GM21825 (cell line): ENCODE results near the gene CYP2A13.
"Not testable (repeated sequence)": the region's sequence is repeated elsewhere in the genome, so short reads cannot be mapped to it uniquely, and the experiment has no call there.

Source experiments
- ATAC-seq: cut with Tn5 transposase; IDR thresholded peaks from one replicate; pipeline ENCODE4 v1.9.1; 2021; ENCODE audit warnings: mild to moderate bottlenecking, moderate library complexity; ENCODE audit not compliant: unreplicated experiment

CYP2A13 gene, protein sequence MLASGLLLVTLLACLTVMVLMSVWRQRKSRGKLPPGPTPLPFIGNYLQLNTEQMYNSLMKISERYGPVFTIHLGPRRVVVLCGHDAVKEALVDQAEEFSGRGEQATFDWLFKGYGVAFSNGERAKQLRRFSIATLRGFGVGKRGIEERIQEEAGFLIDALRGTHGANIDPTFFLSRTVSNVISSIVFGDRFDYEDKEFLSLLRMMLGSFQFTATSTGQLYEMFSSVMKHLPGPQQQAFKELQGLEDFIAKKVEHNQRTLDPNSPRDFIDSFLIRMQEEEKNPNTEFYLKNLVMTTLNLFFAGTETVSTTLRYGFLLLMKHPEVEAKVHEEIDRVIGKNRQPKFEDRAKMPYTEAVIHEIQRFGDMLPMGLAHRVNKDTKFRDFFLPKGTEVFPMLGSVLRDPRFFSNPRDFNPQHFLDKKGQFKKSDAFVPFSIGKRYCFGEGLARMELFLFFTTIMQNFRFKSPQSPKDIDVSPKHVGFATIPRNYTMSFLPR

DNA sequence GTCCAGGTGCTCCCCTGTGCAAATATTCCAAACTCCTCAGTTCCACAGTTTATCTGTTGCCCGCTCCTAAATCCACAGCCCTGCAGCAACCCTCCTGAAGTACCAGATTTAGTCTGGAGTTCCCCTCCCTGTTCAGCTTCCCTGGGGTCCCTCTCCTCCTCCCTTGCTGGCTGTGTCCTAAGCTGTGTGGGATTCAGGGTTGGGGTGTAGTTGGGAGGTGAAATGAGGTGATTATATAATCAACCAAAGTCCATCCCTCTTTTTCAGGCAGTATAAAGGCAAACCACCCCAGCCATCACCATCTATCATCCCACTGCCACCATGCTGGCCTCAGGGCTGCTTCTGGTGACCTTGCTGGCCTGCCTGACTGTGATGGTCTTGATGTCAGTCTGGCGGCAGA lies at the start of gene CYP2A13:
CYP2A13 (plus strand) TSS at position 301 of the 400 bp plus-strand sequence; CDS start at position 322, 21 bp downstream.
- no peak for ATAC-seq

DNA sequence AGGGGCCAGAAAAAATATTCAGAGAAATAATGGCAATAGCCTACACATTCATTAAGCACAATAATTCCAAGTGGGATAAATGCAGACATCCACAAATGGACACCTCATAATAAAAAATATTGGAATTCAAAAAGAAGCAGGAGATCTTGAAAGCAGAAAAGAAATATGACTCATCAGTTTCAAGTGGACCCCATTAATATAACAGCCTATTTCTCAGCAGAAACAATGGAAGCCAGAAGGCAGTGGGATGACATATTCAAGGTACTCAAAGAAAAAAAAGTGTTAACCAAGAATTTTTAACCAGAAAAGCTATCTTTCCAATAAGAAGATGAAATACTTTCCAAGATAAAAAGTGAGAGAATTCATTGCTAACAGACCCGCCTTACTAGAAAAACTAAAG lies 48.4 kb upstream of the CYP2A13 start:
- no peak for ATAC-seq

DNA sequence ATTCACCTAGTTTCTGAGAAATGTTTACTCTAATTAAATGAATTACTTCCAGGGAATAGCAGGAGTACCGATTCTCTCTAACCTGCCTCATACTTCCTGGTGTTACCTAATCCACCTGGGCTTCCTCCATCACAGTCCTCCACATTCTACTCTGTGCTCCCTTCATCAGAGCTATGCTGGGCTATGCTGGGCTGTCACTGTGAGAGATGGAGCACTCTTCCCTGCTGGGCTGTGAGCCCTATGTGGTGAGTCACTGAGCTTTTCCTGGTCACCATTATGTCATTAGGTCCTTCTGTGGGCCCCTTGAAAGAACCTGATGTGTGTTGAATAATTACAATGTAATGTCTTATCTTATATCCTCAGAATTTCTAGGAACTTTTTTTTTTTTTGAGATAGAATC lies 43.2 kb upstream of the CYP2A13 start:
- not testable (repeated sequence) for ATAC-seq

DNA sequence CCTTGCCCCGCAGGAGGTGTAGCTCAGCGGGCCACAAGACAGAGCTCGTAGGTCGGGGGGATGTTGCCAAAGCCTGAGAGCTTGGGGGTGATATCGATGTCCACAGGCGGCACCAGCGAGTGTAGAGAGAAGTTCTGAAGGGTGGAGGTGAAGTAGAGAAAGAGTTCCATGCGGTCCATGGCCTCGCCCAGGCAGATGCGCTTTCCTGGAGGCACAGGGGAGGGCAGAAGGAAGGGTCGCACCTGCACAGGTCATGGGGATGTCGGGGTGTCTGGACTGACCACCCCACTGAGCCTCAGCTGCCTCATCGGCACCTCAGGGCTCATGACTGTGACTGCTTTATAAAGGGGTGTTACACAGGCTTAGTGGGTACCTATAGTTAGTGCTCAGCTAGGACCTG lies 37.8 kb upstream of the CYP2A13 start:
- no peak for ATAC-seq

DNA sequence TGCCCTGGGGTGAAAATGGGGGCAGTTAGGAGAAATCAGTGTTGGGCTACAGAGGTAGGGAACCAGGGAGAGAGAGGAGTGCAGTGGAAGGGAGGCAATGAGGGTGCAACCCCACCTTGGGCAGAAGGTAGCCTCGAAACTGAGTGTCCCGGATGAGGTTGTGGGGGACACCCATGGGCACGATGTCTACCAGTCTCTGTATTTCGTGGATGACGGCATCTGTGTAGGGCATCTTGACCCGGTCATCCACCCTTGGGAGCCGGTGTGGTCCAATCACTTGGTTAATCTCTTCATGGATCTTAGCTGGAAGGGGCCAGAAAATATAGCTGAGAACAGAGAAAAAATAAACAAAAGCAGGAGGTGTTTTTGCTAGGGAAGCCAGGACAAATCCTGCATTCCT lies 36.1 kb upstream of the CYP2A13 start:
- ATAC-seq = not testable (repeated sequence)

DNA sequence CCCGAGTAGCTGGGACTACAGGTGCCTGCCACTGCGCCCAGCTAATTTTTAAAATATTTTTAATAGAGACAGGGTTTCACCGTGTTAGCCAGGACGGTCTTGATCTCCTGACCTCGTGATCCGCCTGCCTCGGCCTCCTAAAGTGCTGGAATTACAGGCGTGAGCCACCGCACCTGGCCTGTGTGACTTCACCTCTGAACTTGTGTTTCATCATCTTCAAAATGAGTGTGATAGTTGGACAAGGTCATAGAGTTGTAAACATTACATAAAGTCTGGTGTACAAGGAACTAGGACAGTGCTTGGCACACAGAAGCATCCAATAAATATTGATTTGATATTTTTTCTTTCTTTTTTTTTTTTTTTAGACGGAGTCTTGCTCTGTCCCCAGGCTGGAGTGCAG lies 34.9 kb upstream of the CYP2A13 start:
- not testable (repeated sequence) for ATAC-seq

DNA sequence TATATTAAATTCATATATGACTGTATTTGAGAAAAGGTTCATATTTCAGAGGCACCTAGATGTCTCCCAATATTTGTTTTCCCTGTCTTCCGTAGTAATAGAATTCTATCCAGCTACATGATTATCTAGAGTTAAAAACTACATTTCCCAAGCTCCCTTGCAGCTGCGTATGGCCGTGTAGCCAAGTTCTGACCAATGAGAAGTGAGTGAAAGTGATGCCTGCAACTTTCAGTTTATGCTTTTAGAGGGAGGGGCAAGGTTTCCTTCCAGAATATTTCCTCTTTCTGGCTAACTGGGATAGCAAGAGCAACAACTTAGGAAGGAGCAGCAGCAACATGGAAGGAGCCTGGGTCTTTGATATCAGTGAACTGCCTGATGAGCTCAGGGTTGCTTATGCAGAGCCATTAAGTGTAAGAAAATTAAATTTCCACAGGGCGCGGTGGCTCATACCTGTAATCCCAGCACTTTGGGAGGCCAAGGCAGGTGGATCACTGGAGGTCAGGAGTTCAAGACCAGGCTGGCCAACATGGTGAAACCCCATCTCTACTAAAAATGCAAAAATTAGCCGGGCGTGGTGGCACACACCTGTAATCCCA lies 23.2 kb upstream of the CYP2A13 start:
- no peak for ATAC-seq

DNA sequence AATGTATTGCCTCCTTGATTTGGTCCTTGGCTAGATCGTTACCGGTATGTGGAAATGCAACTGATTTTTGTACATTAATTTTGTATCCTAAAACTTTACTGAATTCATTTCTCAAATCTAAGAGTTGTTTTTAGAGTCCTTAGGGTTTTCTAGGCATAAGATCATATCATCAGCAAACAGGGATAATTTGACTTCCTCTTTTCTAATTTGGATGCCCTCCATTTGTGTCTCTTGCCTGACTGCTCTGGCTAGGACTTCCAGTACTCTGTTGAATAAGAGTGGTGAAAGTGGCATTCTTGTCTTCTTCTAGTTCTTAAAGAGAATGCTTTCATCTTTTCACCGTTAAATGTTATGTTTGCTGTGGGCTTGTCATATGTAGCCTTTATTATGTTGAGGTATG lies 12.0 kb upstream of the CYP2A13 start:
- no peak for ATAC-seq

DNA sequence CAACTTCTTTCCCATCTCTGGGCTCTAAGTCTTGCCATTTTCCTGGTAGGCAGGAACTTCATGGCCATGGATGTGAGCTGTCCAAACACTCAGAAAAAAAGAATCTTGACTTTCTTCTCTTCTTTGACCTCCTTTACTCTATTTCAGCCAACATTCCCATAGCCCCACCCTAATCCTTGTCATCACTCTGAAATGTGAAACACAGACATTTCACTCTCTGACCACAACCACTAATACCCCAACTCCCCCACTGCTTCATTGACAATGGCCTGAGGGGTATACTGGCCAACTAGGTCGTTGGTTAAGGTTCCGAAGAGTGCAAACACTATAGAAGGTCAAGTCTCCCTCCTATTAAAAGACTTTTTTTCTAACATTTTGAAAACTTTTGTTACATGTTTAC lies 4.7 kb upstream of the CYP2A13 start:
- ATAC-seq = no peak

DNA sequence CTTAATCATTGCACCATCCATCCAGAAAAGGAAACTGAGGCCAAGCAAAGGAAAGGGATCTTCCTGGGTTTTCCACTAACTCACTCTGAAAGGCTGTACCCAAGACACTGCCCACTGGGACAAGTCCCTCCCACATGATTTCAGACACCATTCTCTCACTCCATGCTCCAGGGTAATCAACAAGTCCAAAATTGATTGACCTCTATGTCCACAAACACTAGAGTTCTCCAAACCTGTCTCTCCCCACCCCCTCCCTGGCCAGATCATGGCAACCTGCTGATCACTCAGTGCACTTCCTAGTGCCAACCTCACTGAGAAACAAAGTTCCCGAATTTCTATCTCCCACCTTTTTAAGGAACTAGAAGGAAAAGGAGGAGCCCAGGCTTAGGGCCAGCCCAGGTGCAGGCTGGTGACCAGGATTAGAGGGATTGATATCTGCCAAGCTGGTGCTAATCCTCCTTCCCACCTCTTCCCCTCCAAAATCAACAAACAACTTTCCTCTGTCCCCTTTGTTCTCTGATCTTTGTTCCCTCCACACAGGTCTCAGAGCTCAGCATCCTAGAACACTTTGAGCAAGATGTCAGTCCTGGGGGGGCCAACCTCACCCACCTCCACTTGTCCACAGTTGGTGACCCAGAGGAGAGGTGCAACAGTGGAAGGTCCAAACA lies 2.4 kb upstream of the CYP2A13 start:
- no peak for ATAC-seq

DNA sequence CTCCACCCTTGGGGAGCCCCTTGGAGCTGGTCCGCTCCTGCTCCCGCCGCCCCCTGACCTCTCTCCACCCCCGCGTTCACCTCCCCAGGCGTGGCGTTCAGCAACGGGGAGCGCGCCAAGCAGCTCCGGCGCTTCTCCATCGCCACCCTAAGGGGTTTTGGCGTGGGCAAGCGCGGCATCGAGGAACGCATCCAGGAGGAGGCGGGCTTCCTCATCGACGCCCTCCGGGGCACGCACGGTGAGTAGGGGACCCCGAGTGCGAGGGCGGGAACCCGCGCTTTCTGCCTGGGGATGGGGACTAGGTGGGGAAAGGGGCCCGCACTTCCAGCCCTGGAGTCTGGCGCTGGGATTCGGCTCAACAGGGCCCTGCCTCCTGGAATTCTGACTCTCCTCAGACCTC lies 1.7 kb downstream of the CYP2A13 start:
- ATAC-seq = no peak

DNA sequence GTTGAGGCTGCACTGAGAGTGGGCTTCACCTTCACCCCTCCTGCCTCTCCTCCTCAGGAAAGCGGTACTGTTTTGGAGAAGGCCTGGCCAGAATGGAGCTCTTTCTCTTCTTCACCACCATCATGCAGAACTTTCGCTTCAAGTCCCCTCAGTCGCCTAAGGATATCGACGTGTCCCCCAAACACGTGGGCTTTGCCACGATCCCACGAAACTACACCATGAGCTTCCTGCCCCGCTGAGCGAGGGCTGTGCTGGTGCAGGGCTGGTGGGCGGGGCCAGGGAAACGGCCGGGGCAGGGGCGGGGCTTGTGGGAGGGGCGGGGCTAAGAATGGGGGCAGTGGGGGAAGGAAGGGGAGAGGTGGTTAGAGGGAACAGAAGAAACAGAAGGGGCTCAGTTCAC lies 7.5 kb downstream of the CYP2A13 start:
- ATAC-seq = no peak

DNA sequence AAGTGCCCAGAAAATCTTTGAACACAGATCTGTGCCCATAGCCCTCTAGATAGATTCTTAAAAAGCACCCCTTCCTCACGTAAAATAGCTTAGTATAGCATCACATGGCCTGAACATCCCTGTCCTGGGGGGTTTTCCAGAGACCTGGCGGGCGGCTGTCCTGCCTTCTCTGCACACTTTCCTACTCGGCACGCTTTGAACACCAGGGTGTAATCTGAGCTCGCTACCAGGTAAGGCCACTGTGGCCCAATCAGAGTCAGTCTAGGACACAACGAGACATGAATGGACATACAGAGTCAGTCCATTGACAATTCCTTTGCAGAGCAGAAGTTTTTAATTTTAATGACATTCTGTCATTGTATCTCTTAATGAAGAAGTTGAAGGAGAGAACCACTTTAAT lies 8.1 kb downstream of the CYP2A13 start:
- no peak for ATAC-seq

DNA sequence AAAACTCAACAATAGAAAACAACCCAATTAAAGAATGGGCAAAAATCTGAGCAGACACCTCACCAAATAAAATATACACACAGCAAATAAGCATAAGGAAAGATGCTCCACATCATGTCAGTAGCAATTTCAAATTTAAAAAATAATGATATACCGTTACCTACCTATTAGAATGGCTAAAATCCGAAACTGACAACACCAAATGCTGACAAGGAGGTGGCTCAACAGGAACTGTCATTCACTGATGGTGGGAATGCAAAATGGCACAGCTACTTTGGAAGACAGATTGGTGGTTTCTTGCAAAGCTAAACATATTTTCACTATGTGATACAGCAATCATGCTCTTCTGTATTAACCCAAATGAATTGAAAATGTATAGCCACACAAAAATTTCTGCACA lies 9.1 kb downstream of the CYP2A13 start:
- ATAC-seq = no peak

DNA sequence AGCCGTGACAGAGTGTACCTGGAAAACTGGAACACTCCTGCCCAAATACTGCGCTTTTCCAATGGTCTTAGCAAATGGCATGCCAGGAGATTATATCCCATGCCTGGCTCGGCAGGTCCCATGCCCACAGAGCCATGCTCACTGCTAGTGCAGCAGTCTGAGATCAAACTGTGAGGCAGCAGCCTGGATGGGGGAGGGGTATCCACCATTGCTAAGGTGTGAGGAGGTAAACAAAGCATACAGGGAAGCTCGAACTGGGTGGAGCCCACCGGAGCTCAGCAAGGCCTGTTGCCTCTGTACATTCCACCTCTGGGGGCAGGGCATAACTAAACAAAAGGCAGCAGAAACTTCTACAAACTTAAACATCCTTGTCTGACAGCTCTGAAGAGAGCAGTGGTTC lies 10.5 kb downstream of the CYP2A13 start:
- ATAC-seq = no peak

DNA sequence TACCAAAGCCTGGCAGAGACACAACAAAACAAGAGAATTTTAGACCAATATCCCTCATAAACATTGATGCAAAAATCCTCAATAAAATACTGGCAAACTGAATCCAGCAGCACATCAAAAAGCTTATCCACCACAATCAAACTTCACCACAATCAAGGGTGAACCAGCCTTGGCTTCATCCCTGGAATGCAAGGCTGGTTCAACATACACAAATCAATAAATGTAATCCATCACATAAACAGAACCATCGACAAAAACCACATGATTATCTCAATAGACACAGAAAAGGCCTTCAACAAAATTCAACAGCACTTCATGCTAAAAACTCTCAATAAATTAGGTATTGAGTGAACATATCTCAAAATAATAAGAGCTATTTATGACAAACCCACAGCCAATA lies 14.0 kb downstream of the CYP2A13 start:
- ATAC-seq = not testable (repeated sequence)

DNA sequence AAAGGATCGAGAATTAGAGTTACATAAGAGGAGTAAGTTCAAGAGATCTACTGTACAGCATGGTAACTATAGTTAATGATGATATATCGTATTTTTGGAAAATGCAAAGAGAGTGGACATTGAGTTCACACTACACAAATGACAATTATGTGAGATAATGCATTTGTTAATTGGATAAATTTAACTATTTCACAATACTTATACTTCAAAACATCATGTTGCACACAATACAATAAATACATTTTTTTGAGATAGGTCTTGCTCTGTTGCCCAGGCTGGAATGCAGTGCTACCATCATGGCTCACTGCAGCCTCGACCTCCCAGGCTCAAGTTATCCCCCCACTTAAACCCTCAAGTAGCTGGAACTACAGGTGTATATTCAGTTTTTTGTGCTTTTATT lies 17.9 kb downstream of the CYP2A13 start:
- no peak for ATAC-seq

DNA sequence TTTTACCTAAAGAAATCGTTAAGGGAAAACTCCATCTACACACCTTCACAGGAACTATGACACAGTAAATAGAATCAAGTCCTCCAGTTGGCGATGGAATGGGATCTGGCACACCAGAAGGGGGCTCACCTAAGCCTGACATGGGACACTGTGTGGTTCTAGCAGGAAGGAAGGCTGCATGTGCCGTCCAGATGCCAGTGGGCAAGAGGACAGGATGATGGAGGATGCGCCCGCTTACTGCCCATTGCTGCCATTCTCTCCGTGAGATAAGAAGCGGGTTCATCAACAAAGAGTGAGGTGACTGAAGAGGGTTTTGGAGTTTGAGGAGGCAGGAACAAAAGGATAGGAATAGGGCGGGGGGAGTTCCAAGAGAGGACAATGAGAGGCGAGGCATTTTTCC lies 23.0 kb downstream of the CYP2A13 start:
- ATAC-seq = no peak

DNA sequence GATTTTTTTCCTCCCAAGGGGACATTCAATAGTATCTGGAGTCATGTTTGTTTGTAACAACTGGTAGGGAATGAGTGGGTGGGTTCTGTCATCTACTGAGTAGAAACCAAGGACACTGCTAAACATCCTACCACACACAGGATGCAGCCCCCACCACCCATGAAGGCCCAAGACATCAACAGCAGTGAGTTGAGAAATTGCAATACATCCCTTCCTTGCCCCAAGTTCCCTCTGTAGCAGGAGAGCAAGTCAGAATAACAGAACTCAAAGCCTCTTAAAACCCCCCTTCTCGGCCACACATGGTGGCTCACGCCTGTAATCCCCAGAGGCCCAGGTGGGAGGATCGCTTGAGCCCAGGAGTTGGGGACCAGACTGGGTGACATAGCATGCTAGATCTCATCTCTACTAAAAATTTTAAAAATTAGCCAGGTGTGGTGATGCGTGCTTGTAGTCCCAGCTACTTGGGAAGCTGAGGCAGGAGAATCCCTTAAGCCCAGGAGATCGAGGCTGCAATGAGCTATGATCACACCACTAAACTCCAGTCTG lies 23.6 kb downstream of the CYP2A13 start:
- no peak for ATAC-seq

DNA sequence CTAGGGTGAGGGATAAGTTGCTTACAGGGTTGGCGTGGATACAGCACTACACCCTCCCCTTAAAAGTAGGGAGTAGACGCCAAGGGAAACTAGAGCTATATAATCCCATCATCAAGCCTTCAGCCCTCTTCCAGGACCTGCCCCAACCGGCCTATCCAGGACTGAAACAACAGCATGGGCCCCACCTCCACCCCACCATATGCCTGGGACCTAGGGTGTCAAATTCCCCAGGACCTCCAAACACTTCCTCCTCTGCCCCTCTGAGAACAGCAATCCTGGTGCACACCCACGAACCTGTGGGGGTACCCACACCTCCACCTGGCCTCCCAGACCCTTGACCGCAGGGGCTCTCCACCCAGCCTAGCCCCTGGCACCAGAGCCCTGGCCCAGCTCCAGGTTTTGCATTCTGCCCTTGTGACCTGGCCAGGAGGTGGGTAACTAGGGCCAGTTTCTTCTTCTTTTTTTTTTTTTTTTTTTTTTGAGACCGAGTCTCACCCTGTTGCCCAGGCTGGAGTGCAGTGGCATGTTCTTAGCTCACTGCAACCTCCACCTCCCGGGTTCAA lies 24.6 kb downstream of the CYP2A13 start:
- ATAC-seq = no peak

DNA sequence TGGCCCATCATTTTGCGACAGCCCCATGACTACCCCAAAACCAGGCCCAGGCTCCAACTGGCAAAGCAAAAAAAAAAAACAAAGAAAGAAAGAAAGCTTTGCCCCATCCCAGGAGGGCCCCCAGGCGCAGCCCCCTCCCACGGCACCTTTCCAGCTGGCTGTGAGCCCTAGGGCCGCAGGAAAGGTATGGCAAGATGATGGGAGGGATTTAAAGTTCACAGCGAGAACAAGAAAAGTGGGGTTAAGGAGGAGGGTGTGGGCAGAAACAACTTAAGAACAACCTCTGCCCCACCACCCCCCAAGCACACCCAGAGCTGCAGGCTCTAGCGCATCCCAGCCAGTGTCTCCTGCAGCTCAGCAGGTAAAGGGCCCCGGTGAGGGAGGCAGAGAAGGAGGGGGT lies 25.9 kb downstream of the CYP2A13 start, which contains the start of gene CYP2F1:
CYP2F1 (plus strand) TSS at position 301 of the 400 bp plus-strand sequence. CDS start 1,757 bp downstream, outside the sequence.
- no peak for ATAC-seq
